HCT116 (cell line): ENCODE data around the gene RNF130.

Source experiments
- CEBPB ChIP-seq: IDR thresholded peaks from 2 replicates; pipeline ENCODE4 v1.6.1; 2012; ENCODE audit warnings: low read depth
- EGR1 ChIP-seq: IDR thresholded peaks from 2 replicates; pipeline ENCODE4 v1.6.1; 2012; ENCODE audit warnings: low read depth
- EZH2 ChIP-seq: fragments of 200-600 bp; sonication (generic); IDR thresholded peaks from 2 replicates; pipeline ENCODE4 v1.6.1; 2017; ENCODE audit warnings: antibody characterized with exemption, mixed run types
- JUND ChIP-seq: IDR thresholded peaks from 2 replicates; pipeline ENCODE4 v1.6.1; 2012
- POLR2A ChIP-seq: IDR thresholded peaks from 2 replicates; pipeline ENCODE4 v1.7.0; 2011; ENCODE audit warnings: borderline replicate concordance; ENCODE audit not compliant: insufficient read depth, insufficient read length; ENCODE audit errors: extremely low read depth
- POLR2AphosphoS5 ChIP-seq: IDR thresholded peaks from 2 replicates; pipeline ENCODE4 v1.6.1; 2011; ENCODE audit warnings: mild to moderate bottlenecking, low read depth, low read length, moderate library complexity
- RAD21 ChIP-seq: IDR thresholded peaks from 2 replicates; pipeline ENCODE4 v1.6.1; 2012; ENCODE audit warnings: low read depth, mild to moderate bottlenecking
- TCF7L2 ChIP-seq: IDR thresholded peaks from 2 replicates; pipeline ENCODE4 v1.7.0; 2011; ENCODE audit warnings: borderline replicate concordance, inconsistent platforms; ENCODE audit not compliant: insufficient read depth, insufficient read length; ENCODE audit errors: extremely low read depth
- YY1 ChIP-seq: IDR thresholded peaks from 2 replicates; pipeline ENCODE4 v1.6.1; 2011; ENCODE audit warnings: low read length, low read depth, moderate library complexity, mild to moderate bottlenecking; ENCODE audit not compliant: insufficient replicate concordance; ENCODE audit errors: extremely low read depth
- ZNF274 ChIP-seq: fragments of 200-500 bp; sonication (Bioruptor generic); IDR thresholded peaks from 2 replicates; pipeline ENCODE4 v1.6.1; 2014; ENCODE audit warnings: mild to moderate bottlenecking, low read depth, low read length, inconsistent platforms
- TF ChIP-seq, protein P1 (sequence below): IDR thresholded peaks from 2 replicates; pipeline ENCODE4 v1.6.1; 2012; ENCODE audit warnings: low read depth
- TF ChIP-seq, protein P2 (sequence below), 3 experiments: fragments of 200-600 bp in 1 of 3; sonication (generic) in 1 of 3; IDR thresholded peaks in 2 of 3; conservative IDR thresholded peaks in 1 of 3; 2 replicates each; pipeline ENCODE4 v1.5.1; 2012 to 2017; ENCODE audit warnings: low read depth in 2 of 3, low read length in 2 of 3, antibody characterized with exemption in 1 of 3, borderline replicate concordance in 1 of 3, control low read depth in 1 of 3, mild to moderate bottlenecking in 1 of 3, mixed read lengths in 1 of 3, mixed run types in 1 of 3, moderate library complexity in 1 of 3; ENCODE audit not compliant: insufficient read depth in 1 of 3
- TF ChIP-seq, protein P3 (sequence below): IDR thresholded peaks from 2 replicates; pipeline ENCODE4 v1.6.1; 2012
- TF ChIP-seq, protein P4 (sequence below): IDR thresholded peaks from 2 replicates; pipeline ENCODE4 v1.6.1; 2012

DNA sequence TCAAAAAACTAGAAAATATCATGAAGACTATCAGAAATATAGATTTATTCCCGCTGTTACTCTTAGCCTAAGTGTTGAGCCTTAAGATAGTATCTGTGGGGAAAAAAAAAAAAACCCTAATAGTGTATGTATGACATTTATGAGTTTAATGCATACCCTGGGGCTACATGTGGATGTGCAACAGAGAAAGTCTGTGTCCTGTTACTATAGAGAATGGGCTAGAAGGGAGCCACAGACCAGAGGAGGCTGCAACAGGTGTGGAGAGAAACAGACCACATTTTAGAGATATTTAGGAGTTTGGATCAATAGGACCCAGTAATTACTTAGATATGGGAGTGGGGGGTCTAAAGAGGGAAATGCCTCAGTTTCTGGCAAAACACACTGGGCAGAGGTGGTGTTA is 15.4 kb downstream of the RNF130 start:
- no peak for TF ChIP-seq EZH2
- TF ChIP-seq, protein P1, sequence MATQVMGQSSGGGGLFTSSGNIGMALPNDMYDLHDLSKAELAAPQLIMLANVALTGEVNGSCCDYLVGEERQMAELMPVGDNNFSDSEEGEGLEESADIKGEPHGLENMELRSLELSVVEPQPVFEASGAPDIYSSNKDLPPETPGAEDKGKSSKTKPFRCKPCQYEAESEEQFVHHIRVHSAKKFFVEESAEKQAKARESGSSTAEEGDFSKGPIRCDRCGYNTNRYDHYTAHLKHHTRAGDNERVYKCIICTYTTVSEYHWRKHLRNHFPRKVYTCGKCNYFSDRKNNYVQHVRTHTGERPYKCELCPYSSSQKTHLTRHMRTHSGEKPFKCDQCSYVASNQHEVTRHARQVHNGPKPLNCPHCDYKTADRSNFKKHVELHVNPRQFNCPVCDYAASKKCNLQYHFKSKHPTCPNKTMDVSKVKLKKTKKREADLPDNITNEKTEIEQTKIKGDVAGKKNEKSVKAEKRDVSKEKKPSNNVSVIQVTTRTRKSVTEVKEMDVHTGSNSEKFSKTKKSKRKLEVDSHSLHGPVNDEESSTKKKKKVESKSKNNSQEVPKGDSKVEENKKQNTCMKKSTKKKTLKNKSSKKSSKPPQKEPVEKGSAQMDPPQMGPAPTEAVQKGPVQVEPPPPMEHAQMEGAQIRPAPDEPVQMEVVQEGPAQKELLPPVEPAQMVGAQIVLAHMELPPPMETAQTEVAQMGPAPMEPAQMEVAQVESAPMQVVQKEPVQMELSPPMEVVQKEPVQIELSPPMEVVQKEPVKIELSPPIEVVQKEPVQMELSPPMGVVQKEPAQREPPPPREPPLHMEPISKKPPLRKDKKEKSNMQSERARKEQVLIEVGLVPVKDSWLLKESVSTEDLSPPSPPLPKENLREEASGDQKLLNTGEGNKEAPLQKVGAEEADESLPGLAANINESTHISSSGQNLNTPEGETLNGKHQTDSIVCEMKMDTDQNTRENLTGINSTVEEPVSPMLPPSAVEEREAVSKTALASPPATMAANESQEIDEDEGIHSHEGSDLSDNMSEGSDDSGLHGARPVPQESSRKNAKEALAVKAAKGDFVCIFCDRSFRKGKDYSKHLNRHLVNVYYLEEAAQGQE: no peak
- TF ChIP-seq, protein P2, sequence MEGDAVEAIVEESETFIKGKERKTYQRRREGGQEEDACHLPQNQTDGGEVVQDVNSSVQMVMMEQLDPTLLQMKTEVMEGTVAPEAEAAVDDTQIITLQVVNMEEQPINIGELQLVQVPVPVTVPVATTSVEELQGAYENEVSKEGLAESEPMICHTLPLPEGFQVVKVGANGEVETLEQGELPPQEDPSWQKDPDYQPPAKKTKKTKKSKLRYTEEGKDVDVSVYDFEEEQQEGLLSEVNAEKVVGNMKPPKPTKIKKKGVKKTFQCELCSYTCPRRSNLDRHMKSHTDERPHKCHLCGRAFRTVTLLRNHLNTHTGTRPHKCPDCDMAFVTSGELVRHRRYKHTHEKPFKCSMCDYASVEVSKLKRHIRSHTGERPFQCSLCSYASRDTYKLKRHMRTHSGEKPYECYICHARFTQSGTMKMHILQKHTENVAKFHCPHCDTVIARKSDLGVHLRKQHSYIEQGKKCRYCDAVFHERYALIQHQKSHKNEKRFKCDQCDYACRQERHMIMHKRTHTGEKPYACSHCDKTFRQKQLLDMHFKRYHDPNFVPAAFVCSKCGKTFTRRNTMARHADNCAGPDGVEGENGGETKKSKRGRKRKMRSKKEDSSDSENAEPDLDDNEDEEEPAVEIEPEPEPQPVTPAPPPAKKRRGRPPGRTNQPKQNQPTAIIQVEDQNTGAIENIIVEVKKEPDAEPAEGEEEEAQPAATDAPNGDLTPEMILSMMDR (IDR thresholded peaks at IDR 0.05 in 2 of 3, conservative IDR thresholded peaks at IDR 0.05 in 1 of 3; ENCODE audit: borderline replicate concordance in 1 of 3, insufficient read depth in 1 of 3, low read depth in 2 of 3, low read length in 2 of 3): no peak
- TF ChIP-seq YY1: no peak
- no peak for TF ChIP-seq ZNF274
- TF ChIP-seq EGR1: no peak
- no peak for TF ChIP-seq POLR2A
- TF ChIP-seq TCF7L2: no peak
- TF ChIP-seq RAD21: no peak
- no peak for TF ChIP-seq POLR2AphosphoS5
- TF ChIP-seq, protein P3, sequence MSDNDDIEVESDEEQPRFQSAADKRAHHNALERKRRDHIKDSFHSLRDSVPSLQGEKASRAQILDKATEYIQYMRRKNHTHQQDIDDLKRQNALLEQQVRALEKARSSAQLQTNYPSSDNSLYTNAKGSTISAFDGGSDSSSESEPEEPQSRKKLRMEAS: no peak
- no peak for TF ChIP-seq CEBPB
- no peak for TF ChIP-seq JUND
- TF ChIP-seq, protein P4, sequence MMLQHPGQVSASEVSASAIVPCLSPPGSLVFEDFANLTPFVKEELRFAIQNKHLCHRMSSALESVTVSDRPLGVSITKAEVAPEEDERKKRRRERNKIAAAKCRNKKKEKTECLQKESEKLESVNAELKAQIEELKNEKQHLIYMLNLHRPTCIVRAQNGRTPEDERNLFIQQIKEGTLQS: no peak
